Urinary bladder (tissue), 4 donors: ENCODE data around the gene ZBTB34. TPM values are rescaled to one million over a fixed set of nuclear protein-coding genes. Genes with fewer than 3 reads are reported as not detected.
A peak's percentile ranks its signal among the peaks of the same experiment; 100 is the strongest.

Experiments
- DNase-seq: peaks from one replicate; pipeline ENCODE4 v3.0.0-alpha.2; 2015; ENCODE audit errors: extremely low spot score
- H3K27ac ChIP-seq: one replicate; pipeline ENCODE4 v1.5.1; 2013; ENCODE audit warnings: low read depth, mild to moderate bottlenecking, moderate library complexity
- H3K36me3 ChIP-seq: one replicate; pipeline ENCODE4 v1.6.1; 2013; ENCODE audit warnings: mild to moderate bottlenecking, moderate library complexity; ENCODE audit not compliant: insufficient read depth
- H3K4me1 ChIP-seq: one replicate; pipeline ENCODE4 v1.6.1; 2013; ENCODE audit warnings: mild to moderate bottlenecking, moderate library complexity; ENCODE audit not compliant: insufficient read depth
- H3K4me3 ChIP-seq: one replicate; pipeline ENCODE4 v1.5.1; 2013; ENCODE audit warnings: low read depth, low read length
- WGBS: extraction: QIAGEN DNeasy Blood & Tissue Kit; methylation state at CpG from one replicate; pipeline ENCODE4 v1.1.7; 2013; 5-methylcytosine and 5-hydroxymethylcytosine counted together
- polyA plus RNA-seq: library from polyadenylated mRNA; stranded (reverse); fragments of 200-250 nt; gene quantifications from one replicate; pipeline ENCODE4 v1.2.3, GENCODE V29; 2013
- total RNA-seq: library from RNA; depleted of rRNA; stranded (reverse); fragments of >200 nt; gene quantifications from one replicate; pipeline ENCODE4 v1.2.3, GENCODE V29; 2014
- donor health status: healthy with polysubstance abuse.
- donor health status: healthy.

Gene ZBTB34
- total and polyA plus RNA-seq, 2 donors: 4.3 to 24.7 TPM

DNA sequence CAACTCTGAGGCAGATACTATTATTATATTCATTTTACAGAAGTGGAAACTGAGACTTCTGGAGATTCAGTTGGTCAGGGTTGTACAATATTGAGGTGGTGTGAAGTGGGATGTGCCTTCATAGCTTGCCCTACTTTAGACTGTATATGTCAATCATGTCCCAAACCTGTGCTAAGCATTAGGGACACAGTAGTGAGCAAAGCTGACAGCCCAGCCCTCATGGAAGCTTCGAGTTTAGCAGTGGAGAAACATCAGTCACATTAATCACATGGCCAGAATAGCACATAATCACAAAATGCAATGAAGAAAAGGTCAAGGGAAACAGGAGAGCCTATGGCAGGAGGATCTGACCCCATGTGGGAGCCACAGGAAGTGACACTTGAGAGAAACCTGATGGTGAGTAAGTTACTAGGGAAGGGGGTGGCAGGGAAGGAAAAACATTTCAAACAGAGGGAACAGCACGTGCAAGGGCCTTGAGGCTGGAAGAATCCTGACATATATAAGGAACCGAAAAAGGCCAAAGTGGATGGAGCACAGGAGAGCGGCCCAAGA, 33.7 kb downstream of the ZBTB34 start:
- DNase-seq: no peak

DNA sequence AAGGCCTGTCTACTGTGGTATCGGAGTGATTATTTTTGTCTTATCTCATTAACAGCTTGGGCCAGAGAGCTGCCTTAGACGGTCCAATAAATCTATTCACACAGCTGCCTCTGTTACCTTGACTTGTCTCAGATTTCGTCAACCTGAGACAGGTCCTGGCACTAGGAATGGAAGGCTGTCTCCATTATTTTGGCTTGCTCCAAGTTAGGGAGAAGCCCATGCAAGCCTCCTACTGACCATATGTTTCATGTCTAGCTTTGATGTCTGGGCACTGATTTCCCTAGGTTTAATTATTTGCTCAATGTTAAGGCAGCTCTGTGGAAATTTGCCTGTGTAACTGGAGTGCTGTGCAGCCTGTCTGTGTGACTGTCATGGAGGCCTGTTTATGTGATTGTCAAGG, 41.8 kb downstream of the ZBTB34 start:
- no peak for DNase-seq
- Histone ChIP-seq H3K36me3 (no peaks in the 10 kb centered on the region), H3K27ac (no peak overlapping the region), H3K4me1 (no peaks in the 10 kb centered on the region), H3K4me3 (no peak overlapping the region)
- 50% methylated on average over 3 of the region's 3 CpGs for WGBS

More for the DNA sequence above, 33.7 kb downstream of the ZBTB34 start:
- Histone ChIP-seq H3K4me3 (no peak overlapping the region), H3K27ac (no peak overlapping the region), H3K36me3 (no peaks in the 10 kb centered on the region), H3K4me1 (no peaks in the 10 kb centered on the region)
- 78% methylated on average over 4 of the region's 4 CpGs for WGBS

DNA sequence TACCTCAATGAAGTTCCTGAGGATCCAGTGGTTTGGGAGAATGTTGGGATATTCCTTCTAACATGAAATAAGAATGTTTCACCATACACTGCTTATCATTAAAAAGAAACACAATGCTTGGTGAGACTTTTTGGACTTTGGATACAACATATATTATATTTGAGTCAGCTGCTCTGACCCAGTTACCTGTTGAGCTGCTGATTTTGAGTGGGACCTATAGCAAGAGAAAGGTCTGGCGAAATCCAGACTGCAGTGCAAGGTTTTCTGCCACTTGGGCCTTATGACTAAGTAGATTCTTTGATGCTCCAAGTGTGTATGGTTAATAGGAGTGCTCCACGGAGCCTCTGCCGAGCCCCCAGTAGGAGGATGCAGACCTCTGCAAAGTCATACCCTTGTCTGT, 44.1 kb downstream of the ZBTB34 start:
- Histone ChIP-seq H3K4me1 (no peaks in the 10 kb centered on the region), H3K27ac (no peak overlapping the region), H3K36me3 (no peaks in the 10 kb centered on the region), H3K4me3 (no peak overlapping the region)
- no peak for DNase-seq
- 86% methylated on average over 3 of the region's 3 CpGs for WGBS

GRCh38 chr9:126906091-126906490, 45.7 kb downstream of the ZBTB34 start:
- no peak overlapping the region for H3K27ac ChIP-seq
- no peaks in the 10 kb centered on the region for H3K36me3 ChIP-seq
- H3K4me3 ChIP-seq: no peak overlapping the region
- 64% methylated on average over 6 of the region's 6 CpGs for WGBS
- no peaks in the 10 kb centered on the region for H3K4me1 ChIP-seq
- no peak for DNase-seq

GRCh38 chr9:126907058-126907457, 46.6 kb downstream of the ZBTB34 start:
- no peak overlapping the region for H3K4me3 ChIP-seq
- 62% methylated on average over 2 of the region's 2 CpGs for WGBS
- H3K27ac ChIP-seq: no peak overlapping the region
- no peaks in the 10 kb centered on the region for H3K36me3 ChIP-seq
- no peak for DNase-seq
- H3K4me1 ChIP-seq: no peaks in the 10 kb centered on the region

GRCh38 chr9:126914458-126915280, 54.2 kb downstream of the ZBTB34 start, which contains the start of gene RALGPS1:
Gene RALGPS1 (plus strand): TSS chr9:126914782. CDS start chr9:126962290, 47,508 bp downstream.
- WGBS: under 1% methylated on average over 104 of the region's 105 CpGs
- DNase-seq: peak; percentile 79
- Histone ChIP-seq H3K4me1 (no peaks in the 10 kb centered on the region), H3K36me3 (no peaks in the 10 kb centered on the region), H3K27ac (peak within 1 kb of the TSS; percentile 55), H3K4me3 (peak within 1 kb of the TSS; percentile 92)

GRCh38 chr9:126915281-126915816, 54.9 kb downstream of the ZBTB34 start:
- 5% methylated on average over 40 of the region's 43 CpGs for WGBS
- H3K4me1 ChIP-seq: no peaks in the 10 kb centered on the region
- peak overlapping the region; percentile 92 for H3K4me3 ChIP-seq
- H3K36me3 ChIP-seq: no peaks in the 10 kb centered on the region
- DNase-seq: no peak
- peak overlapping the region; percentile 14 for H3K27ac ChIP-seq

GRCh38 chr9:126915846-126916543, 55.6 kb downstream of the ZBTB34 start:
- Histone ChIP-seq H3K27ac (no peak overlapping the region), H3K4me3 (no peak overlapping the region), H3K4me1 (no peaks in the 10 kb centered on the region), H3K36me3 (no peaks in the 10 kb centered on the region)
- 76% methylated on average over 15 of the region's 15 CpGs for whole genome bisulfite sequencing
- DNase-seq: no peak

DNA sequence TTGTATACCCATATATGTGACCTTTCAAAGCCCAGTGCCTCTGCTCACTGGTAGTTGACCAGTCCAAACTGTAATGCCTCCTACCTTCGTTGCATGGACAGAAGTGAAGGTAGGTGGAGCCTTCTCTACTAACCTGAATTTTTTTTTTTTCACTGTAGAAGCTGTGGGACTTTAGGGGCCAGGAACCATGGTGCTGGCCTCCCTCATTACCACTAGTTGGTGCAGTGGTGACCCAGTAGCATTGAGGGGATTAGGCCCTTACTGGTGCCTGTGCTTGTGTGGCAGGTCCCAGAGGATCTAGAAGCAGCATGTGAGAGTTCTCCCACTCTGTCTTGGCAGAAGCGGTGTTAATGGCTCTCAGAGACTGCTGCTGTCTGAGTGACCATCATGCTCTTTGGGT, 56.5 kb downstream of the ZBTB34 start:
- no peak for DNase-seq
- H3K27ac ChIP-seq: no peak overlapping the region
- no peak overlapping the region for H3K4me3 ChIP-seq
- 79% methylated on average over 2 of the region's 2 CpGs for WGBS
- no peaks in the 10 kb centered on the region for H3K4me1 ChIP-seq
- H3K36me3 ChIP-seq: no peaks in the 10 kb centered on the region

DNA sequence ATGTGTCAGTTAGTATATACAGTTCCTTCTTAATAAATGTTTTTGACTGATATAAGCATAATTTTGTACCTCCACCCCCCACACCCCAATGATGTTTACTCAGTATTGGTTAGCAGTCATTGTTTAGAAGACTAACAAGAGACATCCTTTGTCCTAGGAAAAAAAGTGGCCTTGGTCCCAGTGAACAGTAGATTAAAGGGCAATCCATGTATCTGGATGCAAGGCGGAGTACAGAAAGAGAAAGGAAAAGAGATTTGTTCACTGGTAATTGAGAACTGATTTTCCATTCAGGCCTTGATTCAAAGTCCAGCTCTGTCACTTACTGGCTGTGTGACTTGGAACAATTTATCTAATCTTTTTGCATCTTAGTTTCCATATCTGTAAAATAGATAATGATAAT, 58.8 kb downstream of the ZBTB34 start:
- WGBS: 89% methylated on average over 1 of the region's 1 CpG
- H3K4me3 ChIP-seq: no peak overlapping the region
- no peak for DNase-seq
- no peaks in the 10 kb centered on the region for H3K36me3 ChIP-seq
- H3K4me1 ChIP-seq: no peaks in the 10 kb centered on the region
- no peak overlapping the region for H3K27ac ChIP-seq

- no peak overlapping the region for H3K27ac ChIP-seq
- no peak overlapping the region for H3K4me3 ChIP-seq
- H3K4me1 ChIP-seq: no peaks in the 10 kb centered on the region
- no peak for DNase-seq
- H3K36me3 ChIP-seq: no peaks in the 10 kb centered on the region
Observed at GRCh38 chr9:126925876-126926275, 65.4 kb downstream of the ZBTB34 start.

DNA sequence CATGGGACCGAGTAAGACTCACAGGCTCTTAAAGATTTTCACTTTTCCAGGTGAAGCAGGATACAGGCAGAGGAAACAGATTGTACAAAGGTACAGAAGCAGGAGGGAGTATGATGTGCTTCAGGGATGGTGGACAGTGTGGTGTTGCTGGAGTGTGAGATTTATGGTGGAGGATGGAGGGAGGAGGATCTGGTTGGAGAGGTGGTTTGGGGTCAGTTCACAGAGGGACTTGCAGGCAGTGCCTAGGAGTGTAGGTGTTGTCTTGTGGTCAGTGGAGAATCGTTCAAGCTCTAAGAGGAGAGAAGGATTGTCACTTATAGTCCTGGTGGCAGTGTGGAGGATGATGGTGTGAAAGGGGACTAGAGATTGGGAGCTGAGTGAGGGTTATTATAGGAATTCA, 65.9 kb downstream of the ZBTB34 start:
- Histone ChIP-seq H3K36me3 (no peaks in the 10 kb centered on the region), H3K4me1 (no peaks in the 10 kb centered on the region), H3K27ac (no peak overlapping the region), H3K4me3 (no peak overlapping the region)
- WGBS: 85% methylated on average over 2 of the region's 2 CpGs
- DNase-seq: no peak

- Histone ChIP-seq H3K4me3 (no peak overlapping the region), H3K36me3 (no peaks in the 10 kb centered on the region), H3K27ac (no peak overlapping the region), H3K4me1 (no peaks in the 10 kb centered on the region)
- DNase-seq: no peak
- 60% methylated on average over 6 of the region's 6 CpGs for WGBS
Observed at GRCh38 chr9:126927419-126927818, 67.0 kb downstream of the ZBTB34 start.
